ENCODE data around the gene THRB. TPM values are rescaled to one million over a fixed set of nuclear protein-coding genes. Genes with fewer than 3 reads are reported as not detected.

Gene THRB
- total RNA-seq, 4 donors from 2014 or later, result 6.3 to 10.3 (median 8.5) TPM

DNA sequence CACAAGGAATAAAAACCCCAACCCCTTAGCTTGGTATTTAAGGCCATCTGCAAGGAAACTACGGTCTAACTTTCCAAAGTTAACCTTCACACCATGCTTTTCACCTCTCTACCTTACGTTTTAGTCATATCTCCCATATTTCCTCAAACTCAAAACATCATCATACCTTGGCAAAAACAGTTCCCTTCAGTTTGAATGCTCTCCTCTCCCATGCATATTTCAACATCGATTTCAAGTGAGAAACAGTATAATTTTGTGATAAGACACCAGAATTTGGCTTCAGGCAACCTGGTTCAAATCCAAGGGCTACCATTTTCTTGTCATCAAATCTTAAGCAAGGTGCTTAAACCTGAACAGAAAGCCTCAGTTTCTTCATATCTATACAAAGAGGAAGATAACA lies 108.2 kb downstream of the THRB start:
- 89 to 92% methylated on average over 3 of the region's 3 CpGs for WGBS, 2 donors
- Histone ChIP-seq H3K4me3 (no peak overlapping the region), H3K4me1 (no peaks in the 10 kb centered on the region), H3K27me3 (no peaks in the 10 kb centered on the region), H3K27ac (no peak overlapping the region), H3K36me3 (no peaks in the 10 kb centered on the region), H3K9me3 (no peaks in the 10 kb centered on the region)
- TF ChIP-seq, protein P1, sequence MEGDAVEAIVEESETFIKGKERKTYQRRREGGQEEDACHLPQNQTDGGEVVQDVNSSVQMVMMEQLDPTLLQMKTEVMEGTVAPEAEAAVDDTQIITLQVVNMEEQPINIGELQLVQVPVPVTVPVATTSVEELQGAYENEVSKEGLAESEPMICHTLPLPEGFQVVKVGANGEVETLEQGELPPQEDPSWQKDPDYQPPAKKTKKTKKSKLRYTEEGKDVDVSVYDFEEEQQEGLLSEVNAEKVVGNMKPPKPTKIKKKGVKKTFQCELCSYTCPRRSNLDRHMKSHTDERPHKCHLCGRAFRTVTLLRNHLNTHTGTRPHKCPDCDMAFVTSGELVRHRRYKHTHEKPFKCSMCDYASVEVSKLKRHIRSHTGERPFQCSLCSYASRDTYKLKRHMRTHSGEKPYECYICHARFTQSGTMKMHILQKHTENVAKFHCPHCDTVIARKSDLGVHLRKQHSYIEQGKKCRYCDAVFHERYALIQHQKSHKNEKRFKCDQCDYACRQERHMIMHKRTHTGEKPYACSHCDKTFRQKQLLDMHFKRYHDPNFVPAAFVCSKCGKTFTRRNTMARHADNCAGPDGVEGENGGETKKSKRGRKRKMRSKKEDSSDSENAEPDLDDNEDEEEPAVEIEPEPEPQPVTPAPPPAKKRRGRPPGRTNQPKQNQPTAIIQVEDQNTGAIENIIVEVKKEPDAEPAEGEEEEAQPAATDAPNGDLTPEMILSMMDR (IDR thresholded peaks at IDR 0.05), result no peak
- TF ChIP-seq POLR2A (IDR thresholded peaks at IDR 0.05) (no peak), EP300 (IDR thresholded peaks at IDR 0.05) (no peak)
- DNase-seq (ENCODE audit: low spot score in 2 of 2), result no peak

DNA sequence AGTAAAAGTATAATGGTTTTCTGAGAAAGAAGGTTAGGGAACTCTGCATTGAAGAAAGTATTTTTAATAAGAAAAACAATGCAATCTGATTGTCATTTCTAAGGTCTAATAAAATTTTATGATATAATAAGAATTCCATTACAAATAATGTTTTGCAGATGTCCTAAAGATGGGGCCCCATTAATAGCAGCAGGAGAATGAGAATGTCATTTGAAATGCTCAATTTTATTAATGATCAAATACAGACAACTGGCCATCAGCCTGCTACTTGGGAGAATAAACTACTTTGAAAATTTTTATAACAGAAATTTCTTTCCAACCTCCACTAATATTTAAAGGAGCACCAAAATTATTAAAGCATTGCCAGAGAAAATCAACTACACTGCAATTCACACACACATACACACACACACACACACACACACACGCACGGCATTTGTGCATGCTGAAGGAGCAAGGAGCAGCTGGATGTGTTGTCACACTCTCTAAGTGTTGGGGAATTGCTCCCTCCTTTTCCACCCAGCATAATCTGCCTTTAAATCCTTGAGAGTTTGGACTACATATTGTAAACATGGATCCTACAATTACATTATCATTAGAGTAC lies 109.5 kb downstream of the THRB start:
- DNase-seq (ENCODE audit: low spot score in 2 of 2), result no peak
- H3K27ac ChIP-seq, result no peak overlapping the region

DNA sequence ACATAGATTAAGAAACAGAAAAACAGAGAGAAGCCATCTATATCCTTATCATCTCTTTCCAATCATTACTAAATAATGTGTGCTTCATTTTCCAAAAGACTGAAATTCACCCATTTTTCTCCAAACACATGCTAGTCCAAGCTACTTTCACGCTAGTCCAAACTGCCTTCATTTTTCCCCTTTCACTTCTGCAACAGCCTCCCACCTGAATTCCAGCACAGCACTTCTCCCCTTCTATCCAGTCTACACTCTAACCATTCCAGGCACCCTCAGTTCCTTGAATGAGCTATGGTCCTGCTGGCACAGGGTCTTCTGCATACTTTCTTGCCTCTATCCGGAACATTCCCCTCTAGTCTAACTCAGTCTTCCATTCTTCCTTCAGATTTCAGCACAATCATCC lies 112.0 kb downstream of the THRB start:
- Histone ChIP-seq H3K9me3 (no peaks in the 10 kb centered on the region), H3K4me1 (no peaks in the 10 kb centered on the region), H3K27ac (no peak overlapping the region), H3K27me3 (no peaks in the 10 kb centered on the region), H3K4me3 (no peak overlapping the region), H3K36me3 (no peaks in the 10 kb centered on the region)
- DNase-seq (ENCODE audit: low spot score in 2 of 2), result no peak
- WGBS, 2 donors, result 94 to 98% methylated on average over 2 of the region's 2 CpGs
- no peak for TF ChIP-seq POLR2A (IDR thresholded peaks at IDR 0.05)
- no peak for TF ChIP-seq EP300 (IDR thresholded peaks at IDR 0.05)
- TF ChIP-seq, protein P1 (IDR thresholded peaks at IDR 0.05), result no peak

More for the DNA sequence above, 109.5 kb downstream of the THRB start:
- Histone ChIP-seq H3K36me3 (no peaks in the 10 kb centered on the region), H3K4me3 (no peak overlapping the region), H3K4me1 (no peaks in the 10 kb centered on the region), H3K27me3 (no peaks in the 10 kb centered on the region), H3K9me3 (no peaks in the 10 kb centered on the region)
- TF ChIP-seq POLR2A (IDR thresholded peaks at IDR 0.05) (no peak), EP300 (IDR thresholded peaks at IDR 0.05) (no peak)
- TF ChIP-seq, protein P1 (IDR thresholded peaks at IDR 0.05), result no peak
- WGBS, 2 donors, result 78 to 79% methylated on average over 2 of the region's 2 CpGs

DNA sequence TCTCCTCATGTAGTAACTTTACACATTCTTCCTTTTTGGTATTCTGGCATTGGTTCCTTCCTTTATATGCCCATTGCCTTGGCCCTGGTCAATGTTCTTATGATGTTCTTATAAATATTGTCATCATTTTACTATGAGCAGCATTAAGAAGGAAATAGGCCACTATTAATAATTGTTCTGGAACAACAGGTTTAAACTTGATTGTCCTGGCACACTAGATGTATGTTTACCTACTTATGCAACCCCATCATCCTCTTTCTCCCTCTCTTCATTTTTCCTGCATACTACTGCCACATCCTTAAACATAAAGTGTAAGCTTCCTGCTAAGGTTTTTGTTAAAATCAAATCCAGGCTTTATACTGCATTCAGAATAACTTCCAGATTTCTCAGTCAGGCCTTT lies 114.7 kb downstream of the THRB start:
- TF ChIP-seq, protein P1 (IDR thresholded peaks at IDR 0.05), result no peak
- no peak for TF ChIP-seq POLR2A (IDR thresholded peaks at IDR 0.05)
- TF ChIP-seq EP300 (IDR thresholded peaks at IDR 0.05), result no peak
- Histone ChIP-seq H3K36me3 (no peaks in the 10 kb centered on the region), H3K27ac (no peak overlapping the region), H3K4me1 (no peaks in the 10 kb centered on the region), H3K27me3 (no peaks in the 10 kb centered on the region), H3K4me3 (no peak overlapping the region), H3K9me3 (no peaks in the 10 kb centered on the region)
- DNase-seq (ENCODE audit: low spot score in 2 of 2), result no peak

DNA sequence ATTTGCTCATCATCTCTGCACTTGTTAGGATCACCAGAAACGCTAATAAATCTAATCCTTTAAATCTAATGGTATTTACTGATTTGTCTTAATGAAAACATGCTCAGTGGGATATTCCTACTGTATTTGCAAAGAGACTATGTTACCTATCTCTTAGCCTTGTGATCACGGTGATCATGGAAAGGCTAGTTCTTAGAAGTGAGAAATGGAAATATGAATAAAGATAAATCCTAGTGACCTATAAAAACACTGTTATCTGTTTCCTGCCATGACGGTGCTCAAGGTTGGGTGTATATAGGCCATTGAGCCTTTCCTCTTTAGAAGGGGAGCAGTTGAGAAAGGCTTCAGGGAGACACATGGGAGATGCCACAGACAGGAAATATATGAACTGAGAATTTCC lies 116.3 kb downstream of the THRB start:
- Histone ChIP-seq H3K36me3 (no peaks in the 10 kb centered on the region), H3K27me3 (no peaks in the 10 kb centered on the region), H3K4me1 (no peaks in the 10 kb centered on the region), H3K4me3 (no peak overlapping the region), H3K27ac (no peak overlapping the region), H3K9me3 (no peaks in the 10 kb centered on the region)
- TF ChIP-seq, protein P1 (IDR thresholded peaks at IDR 0.05), result no peak
- TF ChIP-seq EP300 (IDR thresholded peaks at IDR 0.05), result no peak
- no peak for TF ChIP-seq POLR2A (IDR thresholded peaks at IDR 0.05)
- 92% methylated on average over 3 of the region's 3 CpGs for WGBS, 2 donors
- DNase-seq (ENCODE audit: low spot score in 2 of 2), result no peak
